Activated B cell treated with CpG ODN at 0.5 μM for 24 hours (primary cell): ENCODE results near the gene PRR36. TPM values are rescaled to one million over a fixed set of nuclear protein-coding genes. Genes with fewer than 3 reads are reported as not detected.

ENCODE experiments used
- ATAC-seq: fragments of 200-7000 bp; cut with Tn5 transposase; one replicate; pipeline ENCODE4 v1.10.0; 2021; ENCODE audit warnings: low read depth, mild to moderate bottlenecking, moderate library complexity
- CTCF ChIA-PET: fragments of 350-600 bp; sonication (Branson Sonifier 250); formaldehyde crosslinking; loops from one replicate; lab custom pipeline; 2021; ENCODE audit warnings: antibody characterized with exemption; lab: Charles Lee
- POLR2A ChIA-PET: fragments of 350-600 bp; sonication (Branson Sonifier 250); formaldehyde crosslinking; loops from one replicate; lab custom pipeline; 2021; ENCODE audit warnings: antibody characterized with exemption; lab: Charles Lee
- DNase-seq: peaks from one replicate; pipeline ENCODE4 v3.0.0; 2022
- H3K27ac Mint-ChIP-seq: one replicate; pipeline ENCODE4 v1.8.0; 2020; ENCODE audit warnings: mixed read lengths
- H3K27me3 Mint-ChIP-seq: one replicate; pipeline ENCODE4 v1.8.0; 2021; ENCODE audit warnings: mixed read lengths
- H3K36me3 Mint-ChIP-seq: one replicate; pipeline ENCODE4 v1.8.0; 2021; ENCODE audit warnings: low read depth, mixed read lengths
- H3K4me1 Mint-ChIP-seq: one replicate; pipeline ENCODE4 v1.8.0; 2021; ENCODE audit warnings: mixed read lengths
- H3K4me3 Mint-ChIP-seq: one replicate; pipeline ENCODE4 v1.8.0; 2020; ENCODE audit warnings: mild to moderate bottlenecking, mixed read lengths
- H3K9me3 Mint-ChIP-seq: one replicate; pipeline ENCODE4 v1.8.0; 2020; ENCODE audit warnings: mixed read lengths
- intact Hi-C: fragments of 100-400 bp; cut with micrococcal nuclease; formaldehyde crosslinking; loops from one replicate; pipeline ENCODE4 v1.15.1; 2024
- total RNA-seq: library from RNA; stranded (reverse); gene quantifications from 2 replicates; pipeline ENCODE4 v1.2.3, GENCODE V29; 2022
- TF ChIP-seq, protein P1 (sequence below): fragments of 200-600 bp; IDR thresholded peaks from one replicate; pipeline ENCODE4 v1.8.0; 2022; ENCODE audit warnings: antibody characterized with exemption, mild to moderate bottlenecking

PRR36 gene
- total RNA-seq, 1 donor from 2014 or later: not detected

DNA sequence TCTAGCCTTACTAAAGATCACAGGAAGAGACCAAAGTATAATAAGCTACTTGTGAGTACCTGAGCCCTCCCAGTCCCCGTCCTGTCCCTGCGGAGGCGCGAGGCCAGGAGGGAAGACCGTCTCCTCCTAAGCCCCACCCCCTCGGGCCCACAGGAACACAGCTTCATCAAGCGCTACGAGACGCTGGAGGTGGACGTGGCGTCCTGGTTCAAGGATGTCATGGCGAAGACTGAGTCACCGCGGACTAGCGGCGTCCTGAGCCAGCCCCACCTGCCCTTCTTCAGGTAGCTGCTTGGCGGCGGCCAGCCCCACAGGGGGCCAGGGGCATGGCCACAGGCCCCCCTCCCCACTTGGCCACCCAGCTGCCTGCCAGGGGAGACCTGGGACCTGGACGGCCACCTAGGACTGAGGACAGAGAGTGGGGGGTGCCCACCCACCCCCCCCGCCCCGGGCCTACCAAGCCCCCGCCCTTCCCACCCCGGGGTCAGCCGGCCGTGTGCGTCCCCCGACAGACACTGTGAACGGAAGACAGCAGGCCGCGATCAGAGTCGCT is 38.0 kb upstream of the PRR36 start:
- H3K27ac Mint-ChIP-seq: no peak overlapping the region
- no peak for DNase-seq
- H3K9me3 Mint-ChIP-seq: no peaks in the 10 kb centered on the region
- TF ChIP-seq, protein P1, sequence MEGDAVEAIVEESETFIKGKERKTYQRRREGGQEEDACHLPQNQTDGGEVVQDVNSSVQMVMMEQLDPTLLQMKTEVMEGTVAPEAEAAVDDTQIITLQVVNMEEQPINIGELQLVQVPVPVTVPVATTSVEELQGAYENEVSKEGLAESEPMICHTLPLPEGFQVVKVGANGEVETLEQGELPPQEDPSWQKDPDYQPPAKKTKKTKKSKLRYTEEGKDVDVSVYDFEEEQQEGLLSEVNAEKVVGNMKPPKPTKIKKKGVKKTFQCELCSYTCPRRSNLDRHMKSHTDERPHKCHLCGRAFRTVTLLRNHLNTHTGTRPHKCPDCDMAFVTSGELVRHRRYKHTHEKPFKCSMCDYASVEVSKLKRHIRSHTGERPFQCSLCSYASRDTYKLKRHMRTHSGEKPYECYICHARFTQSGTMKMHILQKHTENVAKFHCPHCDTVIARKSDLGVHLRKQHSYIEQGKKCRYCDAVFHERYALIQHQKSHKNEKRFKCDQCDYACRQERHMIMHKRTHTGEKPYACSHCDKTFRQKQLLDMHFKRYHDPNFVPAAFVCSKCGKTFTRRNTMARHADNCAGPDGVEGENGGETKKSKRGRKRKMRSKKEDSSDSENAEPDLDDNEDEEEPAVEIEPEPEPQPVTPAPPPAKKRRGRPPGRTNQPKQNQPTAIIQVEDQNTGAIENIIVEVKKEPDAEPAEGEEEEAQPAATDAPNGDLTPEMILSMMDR: no peak
- H3K4me1 Mint-ChIP-seq: peaks cover 15% of the 10 kb centered on the region
- H3K36me3 Mint-ChIP-seq: peaks cover 32% of the 10 kb centered on the region
- CTCF ChIA-PET: no interaction called here
- no peak overlapping the region for H3K4me3 Mint-ChIP-seq
- intact Hi-C loops: no loop called here
- H3K27me3 Mint-ChIP-seq: peaks cover 14% of the 10 kb centered on the region
- no peak for ATAC-seq
- POLR2A ChIA-PET: interaction anchor here (1.0 to 1.1 kb wide), 2 partner anchors 8 to 17 kb away, joined by 3 to 4 read pairs; partner anchors contain the start of gene SNAPC2

DNA sequence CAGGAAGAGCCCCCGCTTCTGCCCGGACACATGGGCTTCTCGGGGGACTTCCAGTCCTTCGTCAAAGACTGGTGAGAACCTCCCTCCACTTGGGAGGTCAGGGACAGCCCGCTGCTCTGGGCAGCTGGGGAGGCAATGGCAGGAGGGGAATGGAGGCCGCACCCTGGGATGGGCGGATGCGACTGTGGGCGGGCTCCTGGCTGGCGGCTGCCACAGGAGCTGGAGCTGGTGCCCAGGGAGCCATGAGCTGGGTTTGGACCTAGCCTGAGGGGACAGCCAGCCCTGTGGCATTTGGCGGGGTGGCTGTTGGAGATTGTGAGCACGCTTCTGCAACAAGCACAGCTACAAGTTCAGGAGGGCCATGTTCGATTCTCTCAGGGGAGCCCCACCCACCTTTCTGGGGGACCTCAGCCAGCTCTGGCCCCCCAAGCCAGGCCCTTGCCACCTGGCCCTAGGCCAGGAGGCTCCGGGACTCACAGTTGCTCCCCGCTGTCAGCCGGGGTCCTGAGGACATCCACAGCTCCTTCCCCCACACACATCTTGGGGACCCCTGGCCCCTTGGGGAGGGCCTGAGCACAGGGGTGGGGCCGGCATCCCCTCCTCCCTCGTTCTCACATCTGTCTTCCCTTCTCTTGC is 37.4 kb upstream of the PRR36 start:
- ATAC-seq (no peak), DNase-seq (no peak)
- Mint-ChIP-seq H3K9me3 (no peaks in the 10 kb centered on the region), H3K27me3 (peaks cover 12% of the 10 kb centered on the region), H3K27ac (no peak overlapping the region), H3K4me3 (no peak overlapping the region), H3K36me3 (peaks cover 36% of the 10 kb centered on the region), H3K4me1 (peaks cover 11% of the 10 kb centered on the region)
- ChIA-PET CTCF (no interaction called here), POLR2A (interaction anchor here (1.0 to 1.1 kb wide), 3 partner anchors 8 to 18 kb away, joined by 3 to 4 read pairs (median 3); partner anchors contain the start of gene SNAPC2)
- intact Hi-C loops: no loop called here
- TF ChIP-seq, protein P1: no peak

DNA sequence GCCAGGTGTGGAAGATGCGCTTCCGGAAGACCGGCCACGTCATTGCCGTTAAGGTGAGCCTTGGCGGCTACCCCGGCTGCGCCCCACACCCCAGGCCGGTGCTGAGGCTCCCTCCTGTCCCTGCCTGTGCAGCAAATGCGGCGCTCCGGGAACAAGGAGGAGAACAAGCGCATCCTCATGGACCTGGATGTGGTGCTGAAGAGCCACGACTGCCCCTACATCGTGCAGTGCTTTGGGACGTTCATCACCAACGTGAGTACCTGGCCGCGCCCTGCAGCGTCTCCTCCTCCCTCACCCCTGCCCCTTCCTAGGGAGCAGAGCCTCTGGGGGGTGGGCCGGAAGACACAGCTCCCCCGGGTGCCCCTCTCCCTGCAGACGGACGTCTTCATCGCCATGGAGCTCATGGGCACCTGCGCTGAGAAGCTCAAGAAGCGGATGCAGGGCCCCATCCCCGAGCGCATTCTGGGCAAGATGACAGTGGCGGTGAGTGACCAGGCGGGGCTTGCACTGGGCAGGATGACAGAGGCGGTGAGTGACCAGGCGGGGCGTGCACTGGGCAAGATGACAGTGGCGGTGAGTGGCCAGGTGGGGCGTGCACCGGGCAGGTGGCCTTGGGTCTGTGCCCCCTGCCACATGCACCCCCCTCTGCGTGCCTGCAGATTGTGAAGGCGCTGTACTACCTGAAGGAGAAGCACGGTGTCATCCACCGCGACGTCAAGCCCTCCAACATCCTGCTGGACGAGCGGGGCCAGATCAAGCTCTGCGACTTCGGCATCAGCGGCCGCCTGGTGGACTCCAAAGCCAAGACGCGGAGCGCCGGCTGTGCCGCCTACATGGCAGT is 36.4 kb upstream of the PRR36 start:
- ATAC-seq (no peak), DNase-seq (no peak)
- ChIA-PET POLR2A (interaction anchor here (1.0 kb wide), 1 partner anchor 10 kb away, joined by 3 read pairs; the partner anchor contains the start of gene SNAPC2), CTCF (no interaction called here)
- H3K36me3 Mint-ChIP-seq: peaks cover 45% of the 10 kb centered on the region
- peaks cover 11% of the 10 kb centered on the region for H3K4me1 Mint-ChIP-seq
- no peaks in the 10 kb centered on the region for H3K9me3 Mint-ChIP-seq
- H3K27ac Mint-ChIP-seq: no peak overlapping the region
- TF ChIP-seq, protein P1: no peak
- H3K27me3 Mint-ChIP-seq: peaks cover 8% of the 10 kb centered on the region
- no peak overlapping the region for H3K4me3 Mint-ChIP-seq
- intact Hi-C loops: no loop called here

DNA sequence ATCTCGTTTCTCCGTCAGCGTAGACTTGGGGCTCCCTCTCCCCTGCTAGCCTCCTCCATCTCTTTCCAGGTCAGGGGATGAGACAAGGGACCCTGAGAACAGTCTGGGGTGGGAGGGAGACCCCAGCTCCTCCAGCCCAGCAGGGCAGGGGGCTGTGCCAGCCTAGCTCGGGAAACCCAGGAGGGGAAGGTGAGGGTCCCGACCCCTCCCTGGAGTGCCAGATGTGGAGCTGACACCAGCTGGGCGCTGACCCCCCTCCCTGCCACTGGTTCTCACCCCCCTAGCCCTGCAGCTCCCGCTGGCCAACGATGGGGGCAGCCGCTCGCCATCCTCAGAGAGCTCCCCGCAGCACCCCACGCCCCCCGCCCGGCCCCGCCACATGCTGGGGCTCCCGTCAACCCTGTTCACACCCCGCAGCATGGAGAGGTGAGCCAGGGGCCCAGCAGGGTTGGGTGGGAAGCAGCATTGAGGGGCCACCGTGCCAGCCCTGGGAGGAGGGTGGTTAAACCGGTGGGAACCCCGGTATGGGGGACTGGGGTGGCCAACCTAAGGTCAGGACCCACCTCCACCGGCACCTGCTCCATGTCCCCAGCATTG is 35.4 kb upstream of the PRR36 start:
- CTCF ChIA-PET: no interaction called here

More for the DNA sequence above, 35.4 kb upstream of the PRR36 start:
- H3K27me3 Mint-ChIP-seq: no peaks in the 10 kb centered on the region
- ATAC-seq: no peak
- H3K36me3 Mint-ChIP-seq: peaks cover 50% of the 10 kb centered on the region
- no peak for DNase-seq
- TF ChIP-seq, protein P1: no peak
- intact Hi-C loops: no loop called here
- H3K4me3 Mint-ChIP-seq: no peak overlapping the region
- no peaks in the 10 kb centered on the region for H3K9me3 Mint-ChIP-seq
- peaks cover 18% of the 10 kb centered on the region for H3K4me1 Mint-ChIP-seq
- no peak overlapping the region for H3K27ac Mint-ChIP-seq
- POLR2A ChIA-PET: interaction anchor here (0.7 to 1.4 kb wide), 2 partner anchors 11 to 104 kb away, joined by 4 to 6 read pairs; partner anchors contain the start of gene SNAPC2
